A673 (cell line): ENCODE measurements around the gene C3orf20.

ENCODE experiments used
- EZH2 ChIP-seq: fragments of 200-600 bp; sonication (generic); IDR thresholded peaks from 2 replicates; pipeline ENCODE4 v1.6.1; 2017; ENCODE audit warnings: borderline replicate concordance, low read depth, mild to moderate bottlenecking, mixed read lengths, antibody characterized with exemption, low read length; ENCODE audit not compliant: poor library complexity, severe bottlenecking
- TF ChIP-seq, protein P1 (sequence below): fragments of 300-800, 200-600 bp; sonication (generic); conservative IDR thresholded peaks from 2 replicates; pipeline ENCODE4 v1.5.1; 2017; ENCODE audit warnings: low read depth, mild to moderate bottlenecking, antibody characterized with exemption, low read length, moderate library complexity, mixed read lengths

DNA sequence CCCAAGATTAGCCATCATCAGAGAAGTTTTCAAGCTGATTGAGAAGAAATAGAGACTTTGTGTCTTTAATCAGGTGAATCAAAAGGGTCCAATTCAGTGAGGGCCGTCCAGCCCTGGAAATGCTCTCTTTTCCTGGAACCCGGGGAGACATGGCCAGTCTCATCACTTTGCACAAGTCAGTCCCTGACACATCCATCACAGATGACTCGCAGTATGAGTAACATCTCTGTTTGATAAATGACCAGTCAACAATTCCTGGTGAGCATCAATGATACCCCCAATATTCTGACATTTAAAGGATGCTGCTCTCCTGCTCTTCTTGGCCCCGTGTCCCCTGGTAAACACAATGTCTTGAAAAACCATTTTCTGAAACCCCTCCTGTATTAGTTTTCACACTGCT is 26.7 kb downstream of the C3orf20 start:
- TF ChIP-seq, protein P1, sequence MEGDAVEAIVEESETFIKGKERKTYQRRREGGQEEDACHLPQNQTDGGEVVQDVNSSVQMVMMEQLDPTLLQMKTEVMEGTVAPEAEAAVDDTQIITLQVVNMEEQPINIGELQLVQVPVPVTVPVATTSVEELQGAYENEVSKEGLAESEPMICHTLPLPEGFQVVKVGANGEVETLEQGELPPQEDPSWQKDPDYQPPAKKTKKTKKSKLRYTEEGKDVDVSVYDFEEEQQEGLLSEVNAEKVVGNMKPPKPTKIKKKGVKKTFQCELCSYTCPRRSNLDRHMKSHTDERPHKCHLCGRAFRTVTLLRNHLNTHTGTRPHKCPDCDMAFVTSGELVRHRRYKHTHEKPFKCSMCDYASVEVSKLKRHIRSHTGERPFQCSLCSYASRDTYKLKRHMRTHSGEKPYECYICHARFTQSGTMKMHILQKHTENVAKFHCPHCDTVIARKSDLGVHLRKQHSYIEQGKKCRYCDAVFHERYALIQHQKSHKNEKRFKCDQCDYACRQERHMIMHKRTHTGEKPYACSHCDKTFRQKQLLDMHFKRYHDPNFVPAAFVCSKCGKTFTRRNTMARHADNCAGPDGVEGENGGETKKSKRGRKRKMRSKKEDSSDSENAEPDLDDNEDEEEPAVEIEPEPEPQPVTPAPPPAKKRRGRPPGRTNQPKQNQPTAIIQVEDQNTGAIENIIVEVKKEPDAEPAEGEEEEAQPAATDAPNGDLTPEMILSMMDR, result no peak
- TF ChIP-seq EZH2, result no peak
